Upper lobe of left lung (tissue), 6 donors: ENCODE measurements around the gene ATP6V0C. TPM values are rescaled to one million over a fixed set of nuclear protein-coding genes. Genes with fewer than 3 reads are reported as not detected.

Experiments
- ATAC-seq, 2 donors: fragments of 200-7000 bp; cut with Tn5 transposase; one replicate each; pipeline ENCODE4 v1.9.1; 2022; ENCODE audit warnings: mild to moderate bottlenecking in 2 of 2, moderate library complexity in 2 of 2; ENCODE audit not compliant: low FRiP score in 2 of 2
- DNase-seq, 2 donors: peaks; one replicate each; pipeline ENCODE4 v3.0.0-alpha.2; 2019 to 2020
- H3K27ac ChIP-seq, 4 donors: fragments of 200-600 bp; sonication (generic); one replicate each; pipeline ENCODE4 v1.5.1; 2016 to 2019
- H3K27me3 ChIP-seq, 4 donors: fragments of 200-600 bp; sonication (generic); one replicate each; pipeline ENCODE4 v1.5.1; 2017 to 2019
- H3K36me3 ChIP-seq, 4 donors: fragments of 200-600 bp; sonication (generic); one replicate each; pipeline ENCODE4 v1.5.1; 2016 to 2019
- H3K4me1 ChIP-seq, 4 donors: fragments of 200-600 bp; sonication (generic); one replicate each; pipeline ENCODE4 v1.5.1; 2018 to 2019
- H3K4me3 ChIP-seq, 4 donors: fragments of 200-600 bp; sonication (generic); one replicate each; pipeline ENCODE4 v1.5.1; 2017 to 2019; ENCODE audit warnings: mild to moderate bottlenecking in 2 of 4, moderate library complexity in 1 of 4
- H3K9me3 ChIP-seq, 4 donors: fragments of 200-600 bp; sonication (generic); one replicate each; pipeline ENCODE4 v1.5.1; 2018 to 2019
- CTCF ChIP-seq, 6 experiments: fragments of 450-650 bp in 4 of 6; fragments of 200-600 bp in 2 of 6; sonication (generic) in 2 of 6; IDR thresholded peaks; one replicate each; pipeline ENCODE4 v1.5.1; 2016 to 2019; ENCODE audit warnings: antibody characterized with exemption in 6 of 6
- EP300 ChIP-seq, 4 donors: sonication (generic); formaldehyde crosslinking; IDR thresholded peaks; one replicate each; pipeline ENCODE4 v1.5.1; 2017; ENCODE audit warnings: antibody characterized with exemption in 4 of 4, control low read depth in 2 of 4
- POLR2A ChIP-seq, 4 donors: fragments of 450-650 bp; IDR thresholded peaks; one replicate each; pipeline ENCODE4 v1.5.1; 2016 to 2017; ENCODE audit warnings: antibody characterized with exemption in 4 of 4, mild to moderate bottlenecking in 2 of 4
- POLR2AphosphoS5 ChIP-seq, 2 donors: sonication (generic); formaldehyde crosslinking; IDR thresholded peaks; one replicate each; pipeline ENCODE4 v1.5.1; 2017; ENCODE audit warnings: antibody characterized with exemption in 2 of 2
- WGBS, 2 donors: methylation state at CpG; one replicate each; pipeline ENCODE4 v1.1.5; 2017 to 2018; 5-methylcytosine and 5-hydroxymethylcytosine counted together
- total RNA-seq, 6 donors: library from RNA; depleted of rRNA in 4 of 6; stranded (reverse); fragments of >200 nt in 4 of 6; gene quantifications; one replicate each; pipeline versions ENCODE4 v1.1.0 to v1.2.1, GENCODE V29; 2016 to 2021
- donor health status: DM: no; HTN: no; CAD: no; lungs with moderate emphysema.
- donor health status: DM: no; HTN: yes; CAD: no; lungs with severe emphysema.

Gene ATP6V0C
- total RNA-seq, 6 donors from 2014 or later: 84.9 to 332 (median 164) TPM

DNA sequence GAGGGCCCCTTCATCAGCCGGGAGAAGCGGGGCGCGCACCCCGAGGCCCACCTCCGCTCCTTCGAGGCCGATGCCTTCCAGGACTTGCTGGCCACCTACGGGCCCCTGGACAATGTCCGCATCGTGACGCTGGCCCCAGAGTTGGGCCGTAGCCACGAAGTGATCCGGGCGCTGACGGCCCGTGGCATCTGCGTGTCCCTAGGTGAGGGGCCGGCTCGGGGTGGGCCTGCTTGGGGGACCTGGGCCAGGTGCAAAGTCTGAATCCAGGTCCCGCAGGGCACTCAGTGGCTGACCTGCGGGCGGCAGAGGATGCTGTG, 14.0 kb downstream of the ATP6V0C start:
- WGBS, 2 donors: 95 to 97% methylated on average over 6 to 23 of the region's 24 CpGs
- no peaks in the 10 kb centered on the region for H3K27me3 ChIP-seq
- no peak overlapping the region for H3K4me3 ChIP-seq
- peaks cover 7 to 72% (median 56%) of the 10 kb centered on the region in 4 donors for H3K36me3 ChIP-seq
- TF ChIP-seq POLR2AphosphoS5 (IDR thresholded peaks at IDR 0.05): no peak
- no peak for TF ChIP-seq POLR2A (IDR thresholded peaks at IDR 0.05)
- no peak for TF ChIP-seq EP300 (IDR thresholded peaks at IDR 0.05)
- no peak for TF ChIP-seq CTCF (IDR thresholded peaks at IDR 0.05)
- H3K27ac ChIP-seq: peak overlapping the region in 2 of 4 donors; percentile 36 to 78
- H3K9me3 ChIP-seq: no peaks in the 10 kb centered on the region
- DNase-seq (no peak), ATAC-seq (no peak)
- H3K4me1 ChIP-seq: peaks cover 8 to 42% (median 21%) of the 10 kb centered on the region in 4 donors

DNA sequence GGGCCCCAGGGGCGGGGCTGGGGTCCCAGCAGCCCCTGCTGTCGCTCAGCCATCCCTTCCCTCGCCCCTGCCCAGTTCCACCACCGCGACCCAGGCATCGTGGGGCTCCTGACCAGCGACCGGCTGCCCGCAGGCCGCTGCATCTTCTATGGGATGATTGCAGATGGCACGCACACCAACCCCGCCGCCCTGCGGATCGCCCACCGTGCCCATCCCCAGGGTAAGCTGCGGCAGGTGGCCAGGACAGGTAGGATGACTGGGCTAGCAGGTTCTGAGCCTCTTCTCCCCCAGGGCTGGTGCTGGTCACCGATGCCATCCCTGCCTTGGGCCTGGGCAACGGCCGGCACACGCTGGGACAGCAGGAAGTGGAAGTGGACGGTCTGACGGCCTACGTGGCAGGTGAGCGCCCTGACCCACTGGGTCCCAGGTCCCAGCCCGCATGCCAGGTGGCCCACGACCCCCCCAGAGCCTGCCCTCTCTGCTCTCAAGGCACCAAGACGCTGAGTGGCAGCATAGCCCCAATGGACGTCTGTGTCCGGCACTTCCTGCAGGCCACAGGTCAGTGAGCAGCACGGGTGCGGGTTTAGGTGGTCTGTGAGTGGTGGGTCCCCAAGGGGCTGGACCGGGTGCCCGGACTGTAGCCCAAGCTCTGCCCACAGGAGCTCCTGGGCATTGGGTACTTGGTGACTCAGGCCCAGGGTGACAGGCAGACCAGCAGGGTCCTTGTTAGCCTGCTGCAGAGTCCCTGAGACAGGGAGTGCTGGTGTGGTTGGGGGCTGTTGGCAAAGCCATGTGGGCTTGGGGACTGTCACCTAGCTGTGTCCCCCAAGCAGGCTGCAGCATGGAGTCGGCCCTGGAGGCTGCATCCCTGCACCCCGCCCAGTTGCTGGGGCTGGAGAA, 14.7 kb downstream of the ATP6V0C start:
- Histone ChIP-seq H3K36me3 (peaks cover 7 to 68% (median 51%) of the 10 kb centered on the region in 4 donors), H3K4me1 (peaks cover 8 to 48% (median 22%) of the 10 kb centered on the region in 4 donors), H3K27me3 (no peaks in the 10 kb centered on the region), H3K27ac (peak overlapping the region in 1 of 4 donors; percentile 2), H3K9me3 (no peaks in the 10 kb centered on the region), H3K4me3 (no peak overlapping the region)
- WGBS, 2 donors: 90 to 97% methylated on average over 12 to 21 of the region's 36 CpGs
- ATAC-seq (no peak), DNase-seq (peak in 1 of 2 donors; percentile 82)
- TF ChIP-seq EP300 (IDR thresholded peaks at IDR 0.05) (no peak), POLR2A (IDR thresholded peaks at IDR 0.05) (no peak), POLR2AphosphoS5 (IDR thresholded peaks at IDR 0.05) (no peak), CTCF (IDR thresholded peaks at IDR 0.05) (no peak)

GRCh38 chr16:2529061-2529931, 15.5 kb downstream of the ATP6V0C start:
- no peak overlapping the region for H3K27ac ChIP-seq
- no peak overlapping the region for H3K4me3 ChIP-seq
- no peaks in the 10 kb centered on the region for H3K9me3 ChIP-seq
- H3K4me1 ChIP-seq: peaks cover 8 to 54% (median 22%) of the 10 kb centered on the region in 4 donors
- ATAC-seq (no peak), DNase-seq (peak in 1 of 2 donors; percentile 83)
- TF ChIP-seq POLR2AphosphoS5 (IDR thresholded peaks at IDR 0.05) (no peak), CTCF (IDR thresholded peaks at IDR 0.05) (no peak), POLR2A (IDR thresholded peaks at IDR 0.05) (no peak), EP300 (IDR thresholded peaks at IDR 0.05) (no peak)
- H3K36me3 ChIP-seq: peaks cover 7 to 59% (median 42%) of the 10 kb centered on the region in 4 donors
- 90 to 94% methylated on average over 16 to 30 of the region's 32 CpGs for WGBS, 2 donors
- H3K27me3 ChIP-seq: no peaks in the 10 kb centered on the region

GRCh38 chr16:2529961-2530628, 16.3 kb downstream of the ATP6V0C start:
- no peak for TF ChIP-seq EP300 (IDR thresholded peaks at IDR 0.05)
- TF ChIP-seq POLR2AphosphoS5 (IDR thresholded peaks at IDR 0.05): no peak
- no peak for TF ChIP-seq CTCF (IDR thresholded peaks at IDR 0.05)
- no peak for TF ChIP-seq POLR2A (IDR thresholded peaks at IDR 0.05)
- H3K4me1 ChIP-seq: peaks cover 8 to 54% (median 22%) of the 10 kb centered on the region in 4 donors
- 92% methylated on average over 14 to 15 of the region's 15 CpGs for WGBS, 2 donors
- ATAC-seq: no peak
- H3K27me3 ChIP-seq: no peaks in the 10 kb centered on the region
- no peak overlapping the region for H3K4me3 ChIP-seq
- DNase-seq: peak in 1 of 2 donors; percentile 68
- no peaks in the 10 kb centered on the region for H3K9me3 ChIP-seq
- H3K27ac ChIP-seq: peak overlapping the region in 1 of 4 donors; percentile 100
- H3K36me3 ChIP-seq: peaks cover 7 to 51% (median 36%) of the 10 kb centered on the region in 4 donors
